Middle frontal gyrus (tissue), 1 donor: ENCODE data around the gene ZNF32.

Source experiments
- DNase-seq: peaks from one replicate; pipeline ENCODE4 v3.0.0-alpha.2; 2015; ENCODE audit warnings: low spot score; ENCODE audit errors: extremely low spot score

ZNF32 gene

GRCh38 chr10:43681220-43681619 is 32.5 kb upstream of the ZNF32 start:
- DNase-seq, result no peak

DNA sequence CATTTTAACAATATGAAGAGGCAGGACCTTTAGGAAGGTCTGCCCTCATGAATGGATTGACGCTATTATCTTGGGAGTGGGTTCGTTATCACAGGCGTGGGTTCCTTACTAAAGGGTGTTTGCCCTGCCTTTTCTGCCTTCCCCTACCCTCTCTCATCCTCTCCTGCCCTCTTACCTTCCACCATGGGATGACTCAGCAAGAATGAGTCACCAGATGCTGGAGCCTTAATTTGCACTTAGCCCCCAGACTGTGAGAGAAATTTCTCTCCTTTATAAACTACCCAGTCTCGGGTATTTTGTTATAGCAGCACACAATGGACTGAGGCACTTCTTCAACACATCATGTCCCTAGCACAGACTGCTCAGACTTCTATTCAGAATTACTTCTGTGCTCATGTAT is 31.4 kb upstream of the ZNF32 start:
- DNase-seq, result no peak

GRCh38 chr10:43679509-43679908 is 30.8 kb upstream of the ZNF32 start:
- DNase-seq, result no peak

GRCh38 chr10:43678654-43679053 is 30.0 kb upstream of the ZNF32 start:
- DNase-seq, result no peak

GRCh38 chr10:43676901-43677300 is 28.2 kb upstream of the ZNF32 start:
- no peak for DNase-seq

DNA sequence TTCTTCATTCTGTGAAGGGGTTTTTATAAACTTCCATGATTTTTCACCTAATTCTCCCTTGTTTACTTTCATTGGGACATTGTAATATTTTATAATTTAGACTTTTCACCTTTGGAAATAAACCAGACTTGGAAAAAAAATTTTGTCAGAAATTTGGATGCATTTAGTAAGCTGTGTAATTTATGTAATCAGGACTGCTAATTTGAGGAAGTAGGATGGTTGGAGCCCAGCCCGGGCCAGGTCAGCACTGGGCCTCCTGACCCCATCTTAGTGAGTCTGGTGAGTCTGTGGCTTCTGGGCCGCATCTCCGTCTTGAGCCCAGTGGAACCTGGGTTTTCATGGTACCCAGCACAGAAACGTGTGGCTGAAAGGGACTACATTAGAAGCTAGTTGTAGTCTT is 27.6 kb upstream of the ZNF32 start:
- no peak for DNase-seq

- no peak for DNase-seq
These were observed 26.0 kb upstream of the ZNF32 start for GRCh38 chr10:43674553-43675210.

GRCh38 chr10:43673471-43673870 is 24.8 kb upstream of the ZNF32 start:
- no peak for DNase-seq

DNA sequence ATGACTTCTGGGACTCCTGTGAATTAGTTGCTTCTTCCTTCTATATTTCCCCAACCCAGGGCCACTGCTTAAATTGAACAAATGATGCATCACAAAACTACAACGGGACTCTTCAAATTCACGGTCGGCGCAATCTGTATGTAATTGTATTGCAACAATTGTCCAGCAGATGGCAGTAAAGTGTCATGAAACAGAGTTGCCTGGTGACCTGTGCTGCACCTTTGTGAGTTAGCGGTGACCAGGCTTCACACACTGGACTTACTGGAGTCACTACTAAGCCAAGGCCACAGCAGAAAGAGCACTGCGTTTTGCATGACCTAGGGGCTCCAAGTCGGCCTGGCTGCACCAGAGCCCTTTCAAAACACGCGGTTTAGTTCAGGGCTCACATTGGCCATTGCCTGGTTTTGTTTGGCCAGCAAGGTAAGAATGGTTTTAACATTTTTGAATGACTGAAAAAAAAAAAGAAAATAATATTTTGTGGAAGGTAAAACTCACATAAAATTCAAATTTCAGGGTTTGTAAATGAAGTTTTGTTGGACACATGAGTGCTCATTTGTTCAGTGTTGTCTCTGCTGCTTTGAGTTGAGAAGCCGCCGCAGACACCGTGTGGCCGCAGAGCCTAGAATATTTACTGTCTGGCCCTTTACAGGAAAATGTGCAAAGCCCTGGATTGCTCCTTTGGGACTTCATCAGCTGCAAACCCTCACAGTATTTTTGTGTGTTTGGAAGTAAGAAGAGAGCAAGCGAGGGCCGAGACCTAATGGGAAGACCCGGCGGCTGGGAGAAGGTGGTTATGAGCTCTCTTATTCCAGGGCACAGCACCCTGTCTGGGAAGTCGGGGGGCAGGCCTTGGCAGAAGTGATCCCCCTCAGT is 23.2 kb upstream of the ZNF32 start:
- no peak for DNase-seq

DNA sequence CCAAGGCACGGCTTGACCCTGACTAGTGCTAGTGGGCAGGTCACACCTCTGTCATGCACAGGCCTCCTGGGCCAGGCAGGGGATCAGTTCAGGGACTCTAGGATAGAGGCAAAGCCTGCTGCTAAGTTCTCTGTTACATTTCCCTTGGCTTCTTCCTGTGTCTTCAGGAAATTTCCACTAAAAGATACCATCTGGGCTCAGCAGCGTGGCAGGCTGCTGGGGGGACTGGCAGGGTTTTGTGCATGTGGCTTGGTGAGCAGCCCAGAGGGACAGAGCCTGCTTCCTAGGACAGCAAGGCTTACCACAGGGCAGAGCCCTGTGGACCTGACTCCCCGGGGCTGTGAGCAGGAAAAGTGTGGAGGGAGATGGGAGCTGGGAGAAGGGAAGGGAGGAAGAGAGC is 20.7 kb upstream of the ZNF32 start:
- DNase-seq, result no peak

- DNase-seq, result no peak
These were observed 19.2 kb upstream of the ZNF32 start for GRCh38 chr10:43667761-43668386.

DNA sequence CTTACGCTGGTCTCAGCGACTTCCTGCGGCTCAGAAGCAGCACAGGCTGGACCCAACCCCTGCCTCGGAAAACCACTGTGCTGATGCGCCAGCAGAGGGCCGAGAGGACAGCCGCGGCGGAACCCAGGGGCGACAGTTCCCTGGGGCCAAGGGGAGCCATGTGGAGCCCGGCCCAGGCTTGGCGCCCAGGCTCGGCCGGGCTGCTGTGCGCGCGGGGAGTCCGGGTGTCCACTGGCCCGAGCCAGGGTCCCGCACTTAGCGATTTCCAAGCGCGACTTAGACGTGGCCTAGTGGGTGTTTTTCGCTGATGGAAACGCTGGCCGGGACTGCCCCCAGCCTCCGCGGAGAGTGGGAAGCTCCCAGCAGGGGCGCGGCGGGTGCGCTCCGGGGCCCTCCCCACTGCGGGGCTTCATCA is 18.6 kb upstream of the ZNF32 start:
- no peak for DNase-seq

GRCh38 chr10:43666552-43666951 is 17.9 kb upstream of the ZNF32 start:
- DNase-seq, result no peak

DNA sequence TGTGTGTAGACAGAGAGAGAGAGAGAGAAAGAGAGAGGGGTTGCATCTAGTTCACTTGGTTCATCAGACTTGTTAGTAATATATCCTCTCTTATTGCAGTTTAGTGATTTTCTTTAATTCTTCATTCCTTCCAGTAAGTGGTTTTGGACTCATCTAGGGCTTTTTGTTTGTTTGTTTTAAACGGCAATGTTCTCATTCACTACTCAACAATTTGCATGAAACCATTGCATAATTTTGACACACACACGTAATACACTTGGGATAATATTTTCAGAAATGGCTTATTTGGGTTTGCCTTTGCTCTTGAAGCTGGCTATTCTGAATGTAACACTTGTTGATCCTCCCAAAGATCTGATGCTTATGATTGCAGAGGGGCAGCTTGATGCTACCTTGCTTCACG is 16.4 kb upstream of the ZNF32 start:
- no peak for DNase-seq

GRCh38 chr10:43658227-43658626 is 9.5 kb upstream of the ZNF32 start:
- no peak for DNase-seq

DNA sequence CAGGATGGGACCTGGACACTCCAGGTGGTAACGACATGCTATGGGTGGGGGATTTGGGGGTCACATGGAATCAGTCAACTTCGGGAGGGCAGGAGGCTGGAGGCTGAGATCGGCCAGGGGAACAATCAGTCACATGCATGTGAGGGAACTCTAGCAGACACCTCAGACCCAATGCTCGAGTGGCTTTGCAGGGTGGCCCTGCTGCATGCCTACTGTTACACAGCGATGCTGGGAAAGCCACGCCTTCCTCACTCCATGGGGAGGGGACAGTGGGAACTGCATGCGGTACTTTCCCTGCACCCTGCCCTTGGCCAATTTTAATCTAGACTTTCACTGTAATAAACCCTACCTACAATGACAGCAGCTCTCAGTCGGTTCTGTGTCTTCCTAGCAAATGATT is 6.6 kb upstream of the ZNF32 start:
- DNase-seq, result no peak

DNA sequence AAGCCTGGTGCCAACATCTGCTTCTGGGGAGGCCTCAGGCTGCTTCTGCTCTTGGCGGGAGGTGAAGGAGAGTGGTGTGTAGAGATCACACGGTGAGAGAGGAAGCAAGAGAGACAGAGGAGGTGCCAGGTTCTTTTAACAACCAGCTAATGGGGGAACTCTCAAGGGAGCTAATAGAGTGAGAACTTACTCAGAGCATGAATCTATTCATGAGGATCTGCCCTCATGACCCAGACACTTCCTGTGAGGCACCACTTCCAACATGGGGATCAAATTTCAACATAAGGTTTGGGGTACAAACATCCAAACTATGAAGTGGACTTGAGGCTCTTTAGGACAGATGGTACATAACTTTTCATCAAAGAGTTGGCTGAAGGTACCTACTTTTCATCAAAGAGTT is 5.1 kb upstream of the ZNF32 start:
- no peak for DNase-seq

DNA sequence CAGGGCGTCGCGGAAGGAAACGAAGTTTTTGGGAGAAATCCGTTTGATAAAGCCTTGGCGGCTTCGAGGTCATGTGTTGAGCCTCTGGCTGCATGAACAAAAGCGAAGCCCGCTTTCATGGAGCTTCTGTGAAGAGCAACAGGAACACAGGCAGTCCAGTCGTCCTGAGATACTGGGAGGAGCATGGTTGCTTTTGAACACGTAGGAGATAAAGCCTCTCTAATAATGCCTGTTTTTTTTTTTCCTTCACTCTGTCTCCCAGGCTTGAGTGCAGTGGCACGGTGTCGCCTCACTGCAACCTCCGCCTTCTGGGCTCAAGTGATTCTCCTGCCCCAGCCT is 473 bp upstream of the ZNF32 start:
- DNase-seq, result peak; percentile 6

GRCh38 chr10:43648095-43648397 is 635 bp downstream of the ZNF32 start:
- DNase-seq, result no peak

GRCh38 chr10:43647576-43647975 is 1.1 kb downstream of the ZNF32 start:
- no peak for DNase-seq

- DNase-seq, result no peak
These were observed 2.8 kb downstream of the ZNF32 start for GRCh38 chr10:43645866-43646265.

DNA sequence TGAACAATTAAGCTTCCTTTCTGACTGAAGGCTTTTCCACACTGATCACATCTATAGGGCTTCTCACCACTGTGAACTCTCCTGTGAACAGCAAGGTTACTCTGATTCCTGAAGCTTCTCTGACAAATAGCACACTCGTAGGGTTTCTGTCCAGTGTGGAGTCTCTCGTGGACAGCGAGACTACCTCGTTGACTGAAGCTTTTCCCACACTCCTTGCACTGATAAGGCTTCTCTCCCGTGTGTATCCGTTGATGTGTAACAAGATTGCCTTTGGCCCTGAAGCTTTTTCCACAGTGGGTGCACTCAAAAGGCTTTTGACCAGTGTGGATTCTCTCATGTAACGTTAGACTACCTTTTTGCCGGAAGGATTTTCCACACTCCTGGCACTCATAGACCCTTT is 4.4 kb downstream of the ZNF32 start:
- no peak for DNase-seq

GRCh38 chr10:43640603-43641002 is 8.1 kb downstream of the ZNF32 start:
- no peak for DNase-seq
